ENCODE measurements around the gene KRAS. TPM values are rescaled to one million over a fixed set of nuclear protein-coding genes. Genes with fewer than 3 reads are reported as not detected.
"Not testable (repeated sequence)": the region's sequence is repeated elsewhere in the genome, so short reads cannot be mapped to it uniquely, and the experiment has no call there.

Gene KRAS
- total RNA-seq: 10 to 100 TPM; 12.1 to 19.1 TPM

- H3K27ac ChIP-seq: peak within 1 kb of the TSS; percentile 90 to 94
- no peaks in the 10 kb centered on the region for H3K36me3 ChIP-seq
- peak within 1 kb of the TSS; percentile 73 to 100 for H3K4me3 ChIP-seq
- peak; percentile 97 for DNase-seq (ENCODE audit: low spot score)
- intact Hi-C loops (cut with DNase I): loop anchor here (5.0 kb wide), 1 partner anchor 81 kb away; no protein-coding TSS in a partner anchor
- WGBS: under 1% methylated on average over 48 of the region's 105 CpGs
- TF ChIP-seq CTCF (IDR thresholded peaks at IDR 0.05): peak in 2 of 4 experiments; percentile 3 to 13
- TF ChIP-seq POLR2A (IDR thresholded peaks at IDR 0.05): peak; percentile 84
- peak; percentile 82 for TF ChIP-seq POLR2AphosphoS5 (IDR thresholded peaks at IDR 0.05)
- no peaks in the 10 kb centered on the region for H3K9me3 ChIP-seq
- H3K4me1 ChIP-seq (replicated peaks): no peaks in the 10 kb centered on the region
- no peaks in the 10 kb centered on the region for H3K27me3 ChIP-seq (replicated peaks; ENCODE audit: insufficient read depth)
Measured at GRCh38 chr12:25250744-25251730, at the start of gene KRAS. TSS of gene KRAS (minus strand) at chr12:25250929.

DNA sequence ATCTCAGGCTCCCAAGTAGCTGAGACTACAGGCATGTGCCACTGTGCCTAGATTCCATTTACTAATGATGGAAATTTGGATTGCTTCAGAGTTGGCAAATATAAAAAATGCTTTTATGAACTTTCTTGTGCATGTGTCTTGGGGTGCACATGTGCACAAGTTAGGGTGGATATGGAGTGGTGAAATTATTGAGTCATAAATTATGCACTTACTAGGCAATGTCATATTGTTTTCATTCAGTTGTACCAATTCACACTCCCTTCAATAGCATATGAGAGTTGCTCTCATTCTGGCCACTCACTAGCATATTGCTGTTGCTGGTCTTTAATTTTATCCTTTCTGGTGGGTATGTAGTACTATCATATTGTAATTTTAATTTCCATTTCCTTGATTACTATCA lies 45.7 kb upstream of the KRAS start:
- Histone ChIP-seq H3K27ac (no peak overlapping the region), H3K4me1 (replicated peaks) (no peaks in the 10 kb centered on the region), H3K9me3 (no peaks in the 10 kb centered on the region), H3K36me3 (no peaks in the 10 kb centered on the region), H3K27me3 (replicated peaks; ENCODE audit: insufficient read depth) (no peaks in the 10 kb centered on the region), H3K4me3 (no peak overlapping the region)
- intact Hi-C loops (cut with DNase I): no loop called here
- DNase-seq (ENCODE audit: low spot score): no peak
- no peak for TF ChIP-seq POLR2A (IDR thresholded peaks at IDR 0.05)
- TF ChIP-seq CTCF (IDR thresholded peaks at IDR 0.05): no peak
- TF ChIP-seq POLR2AphosphoS5 (IDR thresholded peaks at IDR 0.05): no peak

DNA sequence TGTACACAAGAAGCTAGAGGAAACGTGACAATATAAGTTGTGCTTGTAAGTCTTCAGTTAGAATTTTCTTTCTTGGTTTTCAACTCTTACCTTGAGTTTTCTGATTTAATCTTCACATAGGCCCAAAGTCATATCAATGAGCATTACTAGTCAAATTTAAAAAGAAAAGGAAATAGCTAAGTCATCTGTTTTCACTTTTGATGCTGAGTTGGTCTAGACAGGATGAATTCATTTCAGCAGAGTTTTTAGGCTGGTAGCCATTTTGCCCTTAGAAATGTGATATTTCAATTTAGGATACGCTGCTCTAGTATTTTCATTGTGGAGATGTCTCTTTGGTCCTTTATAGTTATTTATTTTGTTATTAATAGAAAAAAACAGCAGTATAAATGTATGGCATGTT lies 44.6 kb upstream of the KRAS start:
- H3K9me3 ChIP-seq: no peaks in the 10 kb centered on the region
- no peak overlapping the region for H3K27ac ChIP-seq
- H3K27me3 ChIP-seq (replicated peaks; ENCODE audit: insufficient read depth): no peaks in the 10 kb centered on the region
- intact Hi-C loops (cut with DNase I): no loop called here
- TF ChIP-seq CTCF (IDR thresholded peaks at IDR 0.05): no peak
- no peak for TF ChIP-seq POLR2A (IDR thresholded peaks at IDR 0.05)
- no peak for TF ChIP-seq POLR2AphosphoS5 (IDR thresholded peaks at IDR 0.05)
- no peaks in the 10 kb centered on the region for H3K36me3 ChIP-seq
- H3K4me1 ChIP-seq (replicated peaks): no peaks in the 10 kb centered on the region
- 85% methylated on average over 2 of the region's 2 CpGs for WGBS
- no peak overlapping the region for H3K4me3 ChIP-seq
- no peak for DNase-seq (ENCODE audit: low spot score)

DNA sequence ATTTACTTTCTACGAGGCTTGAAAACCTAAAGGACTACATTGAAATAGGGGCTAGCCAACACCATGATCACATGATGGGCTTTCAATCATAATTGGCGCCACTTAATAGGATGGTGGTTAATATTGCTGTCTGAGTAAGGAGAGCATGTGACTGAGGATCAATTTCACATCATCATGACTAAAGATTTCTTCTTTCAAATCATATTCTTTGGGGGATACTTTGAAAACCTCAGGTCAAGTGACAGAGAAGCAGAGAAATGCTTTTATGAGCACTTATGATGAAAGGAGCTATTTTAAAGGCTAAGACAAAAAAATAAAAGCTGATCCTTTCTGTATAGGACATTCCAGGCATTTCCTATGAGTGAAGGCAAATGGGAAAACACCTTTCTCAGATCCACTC lies 42.9 kb upstream of the KRAS start:
- intact Hi-C loops (cut with DNase I): no loop called here
- Histone ChIP-seq H3K4me1 (replicated peaks) (no peaks in the 10 kb centered on the region), H3K27me3 (replicated peaks; ENCODE audit: insufficient read depth) (no peaks in the 10 kb centered on the region), H3K36me3 (no peaks in the 10 kb centered on the region), H3K9me3 (no peaks in the 10 kb centered on the region), H3K4me3 (no peak overlapping the region), H3K27ac (no peak overlapping the region)
- DNase-seq (ENCODE audit: low spot score): no peak
- no peak for TF ChIP-seq POLR2AphosphoS5 (IDR thresholded peaks at IDR 0.05)
- 82% methylated on average over 2 of the region's 2 CpGs for WGBS

- DNase-seq (ENCODE audit: low spot score); H3K27me3 ChIP-seq (replicated peaks; ENCODE audit: insufficient read depth); H3K4me3 ChIP-seq; H3K4me1 ChIP-seq (replicated peaks); H3K36me3 ChIP-seq; H3K27ac ChIP-seq; H3K9me3 ChIP-seq; intact Hi-C loops (cut with DNase I): not testable (repeated sequence)
- WGBS: 78% methylated on average over 5 of the region's 5 CpGs
Measured at GRCh38 chr12:25292810-25293221, 42.1 kb upstream of the KRAS start.

DNA sequence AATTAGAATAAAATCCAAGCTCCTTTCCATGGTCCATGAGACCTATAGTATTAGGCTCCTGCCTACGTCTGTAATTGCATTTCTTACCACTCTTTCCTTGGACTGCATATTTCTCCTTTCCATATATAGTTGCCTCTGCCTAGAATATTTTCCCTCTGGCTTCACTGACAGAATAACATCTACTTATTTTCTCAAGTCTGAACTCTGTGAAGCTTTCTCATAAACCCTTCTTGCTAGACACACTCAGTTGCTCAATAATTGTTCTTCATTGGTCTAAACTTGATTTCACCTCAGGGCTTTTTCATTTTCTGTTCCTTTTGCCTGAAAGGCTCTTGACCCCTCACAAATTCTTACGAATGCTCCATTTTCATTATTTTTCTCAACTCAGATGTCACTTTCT lies 36.9 kb upstream of the KRAS start:
- no peaks in the 10 kb centered on the region for H3K36me3 ChIP-seq
- no peaks in the 10 kb centered on the region for H3K27me3 ChIP-seq (replicated peaks; ENCODE audit: insufficient read depth)
- DNase-seq (ENCODE audit: low spot score): no peak
- TF ChIP-seq POLR2A (IDR thresholded peaks at IDR 0.05): no peak
- 83% methylated on average over 2 of the region's 2 CpGs for WGBS
- intact Hi-C loops (cut with DNase I): no loop called here
- no peak overlapping the region for H3K27ac ChIP-seq
- H3K4me1 ChIP-seq (replicated peaks): no peaks in the 10 kb centered on the region
- no peaks in the 10 kb centered on the region for H3K9me3 ChIP-seq
- H3K4me3 ChIP-seq: no peak overlapping the region

Measured in prostate gland (tissue), 2 donors.